ENCODE results near the gene APOBEC3F. TPM values are rescaled to one million over a fixed set of nuclear protein-coding genes. Genes with fewer than 3 reads are reported as not detected.
"Not testable (repeated sequence)": the region's sequence is repeated elsewhere in the genome, so short reads cannot be mapped to it uniquely, and the experiment has no call there.

The APOBEC3F gene
- total RNA-seq, 1 donor from 2014 or later: 22.5 TPM

- no peak for DNase-seq (ENCODE audit: low spot score)
These were observed 12.9 kb upstream of the APOBEC3F start for GRCh38 chr22:39027717-39028116.

DNA sequence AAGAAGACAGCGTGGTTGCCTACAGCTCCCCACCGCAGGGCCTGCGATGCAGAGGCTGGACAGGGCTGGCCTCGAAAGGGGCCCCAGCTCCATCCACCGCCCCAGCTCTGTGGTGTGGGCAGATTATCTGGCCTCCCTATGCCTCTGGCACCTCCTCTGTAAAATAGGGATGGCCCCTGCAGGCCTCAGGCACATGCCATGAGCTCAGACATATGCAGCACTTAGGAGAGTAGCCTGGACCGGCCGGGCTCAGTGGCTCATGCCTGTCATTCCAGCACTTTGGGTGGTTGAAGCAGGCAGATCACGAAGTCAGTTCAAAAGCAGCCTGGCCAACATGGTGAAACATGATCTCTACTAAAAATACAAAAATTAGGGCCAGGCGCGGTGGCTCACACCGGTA lies 12.4 kb upstream of the APOBEC3F start:
- no peak for DNase-seq (ENCODE audit: low spot score)

DNA sequence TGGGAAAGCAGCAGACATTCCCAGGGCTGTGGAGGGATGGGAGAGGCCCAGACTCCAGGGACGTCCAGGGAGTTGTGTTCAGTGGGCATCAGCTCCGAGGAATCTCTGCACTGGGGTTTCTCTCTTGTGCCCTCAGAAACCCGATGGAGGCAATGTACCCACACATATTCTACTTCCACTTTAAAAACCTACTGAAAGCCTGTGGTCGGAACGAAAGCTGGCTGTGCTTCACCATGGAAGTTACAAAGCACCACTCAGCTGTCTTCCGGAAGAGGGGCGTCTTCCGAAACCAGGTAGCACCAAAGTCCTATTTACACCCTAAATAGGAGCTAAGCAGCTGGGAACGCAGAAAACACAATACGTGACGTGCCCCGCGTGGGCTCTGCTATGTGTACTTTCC lies 11.4 kb upstream of the APOBEC3F start:
- DNase-seq (ENCODE audit: low spot score): no peak

GRCh38 chr22:39030705-39031104 lies 10.0 kb upstream of the APOBEC3F start:
- DNase-seq (ENCODE audit: low spot score): no peak

DNA sequence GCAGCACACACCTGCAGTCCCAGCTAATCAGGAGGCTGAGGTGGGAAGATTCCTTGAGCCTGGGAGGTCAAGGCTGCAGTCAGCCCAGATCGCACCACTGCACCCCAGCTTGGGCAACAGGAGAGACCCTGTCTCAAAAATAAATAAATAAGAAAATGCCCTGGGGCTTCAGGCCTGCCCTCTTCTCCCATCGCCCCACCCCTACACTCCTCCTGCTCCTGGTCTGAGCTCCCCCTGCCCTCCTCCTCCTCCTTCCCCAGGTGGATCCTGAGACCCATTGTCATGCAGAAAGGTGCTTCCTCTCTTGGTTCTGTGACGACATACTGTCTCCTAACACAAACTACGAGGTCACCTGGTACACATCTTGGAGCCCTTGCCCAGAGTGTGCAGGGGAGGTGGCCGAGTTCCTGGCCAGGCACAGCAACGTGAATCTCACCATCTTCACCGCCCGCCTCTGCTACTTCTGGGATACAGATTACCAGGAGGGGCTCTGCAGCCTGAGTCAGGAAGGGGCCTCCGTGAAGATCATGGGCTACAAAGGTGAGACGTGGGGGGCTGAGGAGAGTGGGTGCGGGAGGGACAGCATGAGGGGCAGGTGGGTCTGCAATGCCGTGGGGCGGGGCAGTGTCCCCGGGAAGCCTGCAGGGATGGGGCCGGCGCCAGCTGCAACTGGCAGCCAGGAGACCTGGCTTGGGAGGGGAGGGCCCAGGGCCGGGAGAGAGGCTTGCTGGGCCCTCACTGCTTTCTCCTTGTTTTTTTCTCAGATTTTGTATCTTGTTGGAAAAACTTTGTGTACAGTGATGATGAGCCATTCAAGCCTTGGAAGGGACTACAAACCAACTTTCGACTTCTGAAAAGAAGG lies 9.0 kb upstream of the APOBEC3F start:
- DNase-seq (ENCODE audit: low spot score): not testable (repeated sequence)

- DNase-seq (ENCODE audit: low spot score): not testable (repeated sequence)
These were observed 3.6 kb upstream of the APOBEC3F start for GRCh38 chr22:39037071-39037470.

GRCh38 chr22:39039306-39040126 lies 1.1 kb upstream of the APOBEC3F start:
- DNase-seq (ENCODE audit: low spot score): no peak

DNA sequence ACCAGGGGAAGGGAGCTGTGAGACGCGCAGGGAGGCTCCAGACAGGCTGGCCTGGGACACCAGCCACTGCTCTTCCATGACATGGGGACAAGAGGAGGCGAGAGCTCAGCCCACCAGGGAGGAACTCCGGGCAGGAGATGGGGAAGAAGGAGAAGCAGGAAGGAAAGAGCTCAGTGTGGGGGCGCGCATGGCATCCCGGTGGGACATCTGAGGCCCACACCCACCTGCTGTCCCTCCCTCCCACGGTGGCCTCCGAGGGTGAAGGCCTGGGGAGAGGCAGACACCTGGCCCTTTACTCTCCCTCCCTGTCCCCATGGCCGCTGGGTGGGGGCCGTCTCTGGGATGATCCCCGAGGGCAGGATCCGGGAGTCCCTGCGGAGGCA lies 518 bp upstream of the APOBEC3F start:
- not testable (repeated sequence) for DNase-seq (ENCODE audit: low spot score)

DNA sequence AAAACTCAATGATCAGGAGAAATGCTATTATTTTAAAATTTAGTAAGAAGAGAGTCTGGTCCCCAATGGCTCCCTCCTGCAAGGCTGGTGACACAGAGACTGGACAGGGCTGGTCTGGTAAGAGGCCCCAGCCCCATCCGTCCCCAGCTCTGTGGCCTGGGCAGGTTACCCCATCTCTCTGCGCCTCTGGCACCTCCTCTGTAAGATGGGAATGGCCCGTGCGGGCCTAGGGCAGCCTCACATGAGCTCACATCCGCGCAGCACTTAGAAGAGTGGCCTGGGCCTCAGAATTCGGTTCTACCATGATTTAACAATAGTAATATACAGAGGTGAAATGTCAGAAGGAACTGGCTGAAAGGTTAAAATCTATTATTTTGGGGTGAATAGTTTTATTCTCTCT lies 1.2 kb downstream of the APOBEC3F start:
- DNase-seq (ENCODE audit: low spot score): no peak

- DNase-seq (ENCODE audit: low spot score): not testable (repeated sequence)
These were observed 2.4 kb downstream of the APOBEC3F start for GRCh38 chr22:39043063-39043462.

DNA sequence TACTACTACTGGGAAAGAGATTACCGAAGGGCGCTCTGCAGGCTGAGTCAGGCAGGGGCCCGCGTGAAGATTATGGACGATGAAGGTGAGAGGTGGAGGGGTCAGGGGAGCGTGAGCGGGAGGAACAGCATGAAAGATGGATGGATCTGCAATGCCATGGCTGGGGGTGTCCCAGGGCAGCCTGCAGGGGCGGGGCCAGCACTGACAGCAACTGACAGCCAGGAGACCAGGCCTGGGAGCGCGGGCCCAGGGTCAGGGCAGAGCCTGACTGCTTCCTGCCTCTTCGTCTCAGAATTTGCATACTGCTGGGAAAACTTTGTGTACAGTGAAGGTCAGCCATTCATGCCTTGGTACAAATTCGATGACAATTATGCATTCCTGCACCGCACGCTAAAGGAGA lies 4.5 kb downstream of the APOBEC3F start:
- not testable (repeated sequence) for DNase-seq (ENCODE audit: low spot score)

GRCh38 chr22:39049486-39049885 lies 8.8 kb downstream of the APOBEC3F start:
- DNase-seq (ENCODE audit: low spot score): not testable (repeated sequence)

DNA sequence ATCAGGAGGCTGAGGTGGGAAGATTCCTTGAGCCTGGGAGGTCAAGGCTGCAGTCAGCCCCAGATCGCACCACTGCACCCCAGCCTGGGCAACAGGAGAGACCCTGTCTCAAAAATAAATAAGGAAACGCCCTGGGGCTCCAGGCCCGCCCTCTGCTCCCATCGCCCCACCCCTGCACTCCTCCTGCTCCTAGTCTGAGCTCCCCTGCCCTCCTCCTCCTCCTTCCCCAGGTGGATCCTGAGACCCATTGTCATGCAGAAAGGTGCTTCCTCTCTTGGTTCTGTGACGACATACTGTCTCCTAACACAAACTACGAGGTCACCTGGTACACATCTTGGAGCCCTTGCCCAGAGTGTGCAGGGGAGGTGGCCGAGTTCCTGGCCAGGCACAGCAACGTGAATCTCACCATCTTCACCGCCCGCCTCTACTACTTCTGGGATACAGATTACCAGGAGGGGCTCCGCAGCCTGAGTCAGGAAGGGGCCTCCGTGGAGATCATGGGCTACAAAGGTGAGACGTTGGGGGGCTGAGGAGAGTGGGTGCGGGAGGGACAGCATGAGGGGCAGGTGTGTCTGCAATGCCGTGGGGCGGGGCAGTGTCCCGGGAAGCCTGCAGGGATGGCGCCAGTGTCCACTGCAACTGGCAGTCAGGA lies 11.3 kb downstream of the APOBEC3F start:
- not testable (repeated sequence) for DNase-seq (ENCODE audit: low spot score)

- DNase-seq (ENCODE audit: low spot score): no peak
These were observed 15.0 kb downstream of the APOBEC3F start for GRCh38 chr22:39055658-39056057.

- not testable (repeated sequence) for DNase-seq (ENCODE audit: low spot score)
These were observed 20.6 kb downstream of the APOBEC3F start for GRCh38 chr22:39061290-39061689.

DNA sequence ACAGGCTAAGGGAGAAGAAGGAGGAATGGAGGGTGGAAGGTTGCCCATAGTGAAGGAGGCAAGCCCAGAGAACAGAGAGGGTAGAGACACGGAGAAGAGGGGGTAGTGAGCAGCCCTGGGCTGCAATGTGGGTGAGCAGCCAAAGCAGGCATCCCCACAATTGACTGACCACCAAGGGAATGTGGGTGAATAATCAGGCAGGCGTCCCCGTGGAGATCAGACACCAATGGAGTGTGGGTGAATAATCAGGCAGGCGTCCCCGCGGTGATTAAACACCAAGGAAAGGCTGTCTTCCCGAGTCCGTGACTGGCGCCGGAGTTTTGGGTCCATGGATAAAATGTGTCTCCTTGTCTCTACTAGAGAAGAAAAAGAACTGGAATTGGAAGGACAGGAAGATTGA lies 21.3 kb downstream of the APOBEC3F start:
- not testable (repeated sequence) for DNase-seq (ENCODE audit: low spot score)

GRCh38 chr22:39063904-39064303 lies 23.2 kb downstream of the APOBEC3F start:
- not testable (repeated sequence) for DNase-seq (ENCODE audit: low spot score)

- not testable (repeated sequence) for DNase-seq (ENCODE audit: low spot score)
These were observed 26.0 kb downstream of the APOBEC3F start for GRCh38 chr22:39066442-39067276.

GRCh38 chr22:39068033-39068785 lies 27.5 kb downstream of the APOBEC3F start:
- DNase-seq (ENCODE audit: low spot score): no peak

DNA sequence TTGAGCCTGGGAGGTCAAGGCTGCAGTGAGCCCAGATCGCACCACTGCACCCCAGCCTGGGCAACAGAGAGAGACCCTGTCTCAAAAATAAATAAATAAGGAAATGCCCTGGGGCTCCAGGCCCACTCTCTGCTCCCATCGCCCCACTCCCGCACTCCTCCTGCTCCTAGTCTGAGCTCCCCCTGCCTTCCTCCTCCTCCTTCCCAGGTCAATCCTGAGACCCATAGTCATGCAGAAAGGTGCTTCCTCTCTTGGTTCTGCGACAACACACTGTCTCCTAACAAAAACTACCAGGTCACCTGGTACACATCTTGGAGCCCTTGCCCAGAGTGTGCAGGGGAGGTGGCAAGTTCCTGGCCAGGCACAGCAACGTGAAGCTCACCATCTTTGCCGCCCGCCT lies 29.5 kb downstream of the APOBEC3F start:
- no peak for DNase-seq (ENCODE audit: low spot score)

DNA sequence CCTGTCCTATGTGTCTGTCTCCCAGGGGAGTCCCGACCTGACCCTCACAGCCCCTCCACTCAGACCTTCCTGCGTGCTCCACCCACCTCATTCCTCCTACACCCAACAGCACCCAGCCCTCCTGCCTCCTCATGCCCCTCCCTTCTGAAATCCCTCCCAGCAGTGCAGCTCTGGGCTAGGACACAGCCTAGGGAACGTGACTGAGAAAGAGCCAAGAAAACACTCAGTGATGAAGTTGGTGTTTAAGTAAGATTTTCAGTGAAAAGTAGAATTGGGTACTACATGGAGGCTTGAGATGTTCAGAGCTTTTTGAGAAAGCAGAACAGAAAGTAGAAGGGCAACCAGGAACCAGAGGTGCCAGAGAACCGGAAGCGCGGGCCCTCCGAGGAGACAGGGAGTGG lies 31.9 kb downstream of the APOBEC3F start:
- DNase-seq (ENCODE audit: low spot score): not testable (repeated sequence)
